Left colon (tissue), 2 donors: ENCODE data around the gene NFKB1. TPM values are rescaled to one million over a fixed set of nuclear protein-coding genes. Genes with fewer than 3 reads are reported as not detected.
"Not testable (repeated sequence)": the region's sequence is repeated elsewhere in the genome, so short reads cannot be mapped to it uniquely, and the experiment has no call there.

Experiments used
- ATAC-seq: fragments of 200-7000 bp; cut with Tn5 transposase; one replicate; pipeline ENCODE4 v1.9.1; 2020; ENCODE audit warnings: mild to moderate bottlenecking, moderate library complexity
- DNase-seq, 2 donors: peaks; one replicate each; pipeline ENCODE4 v3.0.0-alpha.2; 2020
- intact Hi-C, 2 donors: fragments of 100-400 bp; cut with DNase I in 1 of 2; cut with micrococcal nuclease in 1 of 2; formaldehyde crosslinking; loops; one replicate each; pipeline versions ENCODE4 v1.11.2 to v1.14.0; 2022; cut with DNase I, micrococcal nuclease
- long read RNA-seq: library from polyadenylated mRNA; unstranded; transcript quantifications from one replicate; pipeline ENCODE4 v2.0.0, GENCODE V29; 2021
- total RNA-seq, 2 donors: library from RNA; stranded (reverse); fragmentation: NEBNext Ultra II Directional; extraction: Animal tissue kit (Norgen Biotek cat#: 25700); gene quantifications; one replicate each; pipeline ENCODE4 v1.2.1, GENCODE V29; 2021
- donor health status: DM: no; HTN: no; CAD: no.
- donor health status: DM: yes; HTN: yes; CAD: no.

The NFKB1 gene, protein sequence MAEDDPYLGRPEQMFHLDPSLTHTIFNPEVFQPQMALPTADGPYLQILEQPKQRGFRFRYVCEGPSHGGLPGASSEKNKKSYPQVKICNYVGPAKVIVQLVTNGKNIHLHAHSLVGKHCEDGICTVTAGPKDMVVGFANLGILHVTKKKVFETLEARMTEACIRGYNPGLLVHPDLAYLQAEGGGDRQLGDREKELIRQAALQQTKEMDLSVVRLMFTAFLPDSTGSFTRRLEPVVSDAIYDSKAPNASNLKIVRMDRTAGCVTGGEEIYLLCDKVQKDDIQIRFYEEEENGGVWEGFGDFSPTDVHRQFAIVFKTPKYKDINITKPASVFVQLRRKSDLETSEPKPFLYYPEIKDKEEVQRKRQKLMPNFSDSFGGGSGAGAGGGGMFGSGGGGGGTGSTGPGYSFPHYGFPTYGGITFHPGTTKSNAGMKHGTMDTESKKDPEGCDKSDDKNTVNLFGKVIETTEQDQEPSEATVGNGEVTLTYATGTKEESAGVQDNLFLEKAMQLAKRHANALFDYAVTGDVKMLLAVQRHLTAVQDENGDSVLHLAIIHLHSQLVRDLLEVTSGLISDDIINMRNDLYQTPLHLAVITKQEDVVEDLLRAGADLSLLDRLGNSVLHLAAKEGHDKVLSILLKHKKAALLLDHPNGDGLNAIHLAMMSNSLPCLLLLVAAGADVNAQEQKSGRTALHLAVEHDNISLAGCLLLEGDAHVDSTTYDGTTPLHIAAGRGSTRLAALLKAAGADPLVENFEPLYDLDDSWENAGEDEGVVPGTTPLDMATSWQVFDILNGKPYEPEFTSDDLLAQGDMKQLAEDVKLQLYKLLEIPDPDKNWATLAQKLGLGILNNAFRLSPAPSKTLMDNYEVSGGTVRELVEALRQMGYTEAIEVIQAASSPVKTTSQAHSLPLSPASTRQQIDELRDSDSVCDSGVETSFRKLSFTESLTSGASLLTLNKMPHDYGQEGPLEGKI
- total RNA-seq = 10 to 100 TPM; 45.3 to 49.8 TPM
- long read RNA-seq, full-length matches to known transcripts = 32 of 59 reads
- long read RNA-seq, partial matches to known transcripts = 17 of 59 reads
- long read RNA-seq, other reads (novel, unspliced or antisense) = 10 of 59 reads

DNA sequence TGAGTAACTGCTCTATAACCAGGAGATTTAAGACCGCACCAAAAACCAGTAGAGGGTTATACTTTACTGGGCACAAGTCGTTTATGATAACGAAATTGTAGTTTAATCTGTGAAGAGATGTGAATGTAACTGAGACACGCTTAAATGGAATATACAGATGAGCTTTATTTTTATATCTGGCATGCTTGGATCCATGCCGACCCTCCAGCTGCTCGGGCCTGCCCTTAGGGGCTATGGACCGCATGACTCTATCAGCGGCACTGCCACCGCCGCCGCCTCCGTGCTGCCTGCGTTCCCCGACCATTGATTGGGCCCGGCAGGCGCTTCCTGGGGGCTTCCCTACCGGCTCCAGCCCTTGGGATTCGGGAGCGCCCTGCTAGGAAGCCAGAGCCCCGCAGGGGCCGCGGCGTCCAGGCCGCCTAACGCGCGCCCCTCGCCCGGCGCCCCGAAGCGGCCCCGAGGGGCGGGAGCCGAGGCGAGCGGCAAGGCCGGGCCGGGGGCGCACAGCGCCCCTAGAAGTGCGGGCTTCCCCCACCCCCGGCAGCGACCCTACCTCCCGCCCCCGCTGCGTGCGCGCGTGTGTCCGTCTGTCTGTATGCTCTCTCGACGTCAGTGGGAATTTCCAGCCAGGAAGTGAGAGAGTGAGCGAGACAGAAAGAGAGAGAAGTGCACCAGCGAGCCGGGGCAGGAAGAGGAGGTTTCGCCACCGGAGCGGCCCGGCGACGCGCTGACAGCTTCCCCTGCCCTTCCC, at the start of gene NFKB1:
Gene NFKB1 (plus strand): TSS at position 664 of the 751 bp plus-strand sequence. CDS start 24,160 bp downstream, outside the sequence.
- ATAC-seq = peak; percentile 45
- DNase-seq = peak; percentile 60 to 73
- intact Hi-C loops = no loop called here

DNA sequence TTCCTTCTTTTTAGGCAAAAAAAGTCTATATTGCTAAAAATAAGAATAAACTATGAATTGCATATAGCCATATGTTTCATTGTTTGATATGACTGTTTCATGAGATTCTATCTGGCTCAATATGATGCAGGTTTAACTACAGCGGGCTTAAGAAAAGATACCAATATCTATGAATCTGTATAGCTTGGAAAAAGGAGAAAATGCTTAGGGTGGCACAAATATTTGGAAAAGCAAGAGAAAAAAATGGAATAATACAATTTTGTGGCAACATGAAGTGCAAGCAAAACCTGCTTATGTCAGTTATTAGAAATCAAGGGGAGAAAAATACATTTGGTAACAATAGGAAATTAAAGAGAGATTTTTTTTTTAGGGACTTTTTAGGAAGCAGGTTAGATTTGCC, 48.3 kb upstream of the NFKB1 start:
- ATAC-seq = no peak
- intact Hi-C loops = loop anchor here in 1 of 2 donors (10.0 kb wide), 1 partner anchor 162 kb away; no protein-coding TSS in a partner anchor
- no peak for DNase-seq

DNA sequence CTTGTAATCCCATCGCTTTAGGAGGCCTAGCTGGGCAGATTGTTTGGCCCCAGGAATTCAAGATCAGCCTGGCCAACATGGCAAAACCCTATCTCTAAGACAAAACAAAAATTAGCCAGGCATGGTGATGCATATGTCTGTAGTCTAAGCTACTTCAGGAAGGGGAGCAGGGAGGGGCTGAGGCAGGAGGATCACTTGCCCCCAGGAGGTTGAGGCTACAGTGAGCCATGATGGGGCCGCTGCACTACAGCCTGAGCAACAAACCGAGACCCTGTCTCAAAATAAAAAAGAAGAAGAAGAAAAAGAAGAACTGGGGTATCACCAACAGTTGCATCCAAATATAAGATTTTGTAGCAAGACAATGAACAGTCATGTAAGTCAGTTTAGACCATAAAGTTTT, 47.3 kb upstream of the NFKB1 start:
- DNase-seq (no peak), ATAC-seq (no peak)
- intact Hi-C loops = loop anchor here in 1 of 2 donors (10.0 kb wide), 1 partner anchor 161 kb away; no protein-coding TSS in a partner anchor

DNA sequence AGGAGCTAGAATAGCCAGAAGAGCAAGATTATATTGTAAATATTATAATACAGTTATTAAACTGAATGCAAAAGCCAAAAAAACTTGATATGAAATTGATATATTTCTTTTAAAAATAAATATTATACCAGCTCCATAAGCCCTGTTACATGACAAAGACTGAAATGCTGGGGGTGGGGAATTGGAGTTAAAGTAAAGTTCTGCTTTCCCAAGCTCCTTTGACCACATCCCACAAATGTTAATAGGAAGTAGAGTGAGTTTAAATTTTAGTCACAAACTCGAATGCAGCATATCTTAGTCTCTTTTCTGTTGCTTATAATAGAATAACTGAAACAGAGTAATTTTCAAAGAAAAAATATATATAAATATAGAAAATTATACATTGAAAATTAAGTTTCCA, 46.9 kb upstream of the NFKB1 start:
- no peak for DNase-seq
- no peak for ATAC-seq
- intact Hi-C loops = loop anchor here in 1 of 2 donors (10.0 kb wide), 1 partner anchor 161 kb away; no protein-coding TSS in a partner anchor

DNA sequence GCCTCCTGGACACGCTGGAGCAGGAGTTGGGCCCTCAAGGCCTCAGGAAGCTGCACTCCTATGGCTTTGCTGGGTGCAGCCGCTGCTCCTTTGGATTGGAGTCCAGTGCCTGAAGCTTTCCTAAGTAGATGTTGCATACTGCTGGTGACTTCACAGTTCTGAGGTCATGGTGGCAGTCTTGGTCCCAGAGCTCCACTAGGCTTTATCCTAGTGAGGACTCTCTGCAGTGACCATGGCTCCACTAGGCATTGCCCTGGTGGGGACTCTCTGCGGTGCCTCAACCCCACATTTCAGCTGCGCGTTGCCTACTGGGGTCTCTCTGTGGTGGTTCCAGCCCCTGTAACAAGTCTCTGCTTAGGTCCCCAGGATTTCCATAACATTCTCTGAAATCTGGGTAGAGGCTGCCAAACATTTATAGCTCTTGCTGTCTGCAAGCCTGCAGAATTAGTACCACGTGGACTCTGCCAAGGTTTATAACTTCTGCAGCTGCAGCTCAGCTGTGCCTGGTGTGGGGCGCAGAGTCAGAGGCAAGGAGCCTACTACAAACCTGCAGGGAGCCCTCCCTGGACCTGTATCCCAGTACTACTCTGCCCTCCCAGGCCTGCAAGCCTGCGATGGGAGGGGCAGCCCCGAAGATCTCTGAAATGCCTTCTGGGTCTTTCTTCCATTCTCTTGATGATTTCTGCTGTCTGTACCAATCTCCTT, 46.0 kb upstream of the NFKB1 start:
- ATAC-seq (peak; percentile 93), DNase-seq (peak; percentile 47 to 55)
- intact Hi-C loops = loop anchor here in 1 of 2 donors (10.0 kb wide), 1 partner anchor 160 kb away; no protein-coding TSS in a partner anchor

DNA sequence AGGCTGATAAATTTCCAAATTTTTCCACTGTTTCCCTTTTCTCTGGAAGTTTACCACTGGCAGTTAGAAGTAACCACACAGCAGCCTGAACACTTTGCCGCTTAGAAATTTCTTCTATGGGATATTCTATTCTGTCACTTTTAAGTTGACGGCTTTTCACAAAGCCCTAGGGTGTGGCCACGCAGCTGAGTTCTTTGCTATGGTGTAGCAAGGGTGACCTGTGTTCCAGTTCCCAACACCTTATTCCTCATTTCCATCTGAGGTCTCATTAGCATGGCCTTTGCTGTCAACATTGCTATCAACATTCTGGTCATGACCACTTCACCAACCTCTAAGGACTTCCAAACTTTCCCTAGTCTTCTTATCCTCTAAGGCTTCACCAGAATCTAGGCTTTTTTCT, 45.4 kb upstream of the NFKB1 start:
- DNase-seq = peak in 1 of 2 donors; percentile 22
- ATAC-seq = peak; percentile 81
- intact Hi-C loops = loop anchor here in 1 of 2 donors (10.0 kb wide), 1 partner anchor 159 kb away; no protein-coding TSS in a partner anchor

DNA sequence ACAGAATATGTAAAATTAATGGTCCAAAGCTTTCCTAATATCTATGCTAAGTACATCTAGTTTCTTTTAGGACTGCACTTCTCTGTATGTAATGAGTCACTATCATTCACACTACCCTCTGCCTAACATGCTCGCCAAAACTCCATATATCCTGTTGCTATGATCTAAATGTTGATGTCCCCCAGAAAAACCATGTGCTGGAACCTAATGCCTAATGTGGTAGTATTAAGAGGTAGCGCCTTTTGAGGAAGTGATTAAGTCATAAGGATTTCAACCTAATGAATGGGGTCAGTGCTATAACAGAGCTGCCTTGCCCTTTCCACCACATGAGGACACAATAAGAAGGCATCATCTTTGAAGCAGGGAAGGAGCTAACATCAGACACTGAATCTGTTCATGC, 34.9 kb upstream of the NFKB1 start:
- DNase-seq (no peak), ATAC-seq (no peak)
- intact Hi-C loops = no loop called here

DNA sequence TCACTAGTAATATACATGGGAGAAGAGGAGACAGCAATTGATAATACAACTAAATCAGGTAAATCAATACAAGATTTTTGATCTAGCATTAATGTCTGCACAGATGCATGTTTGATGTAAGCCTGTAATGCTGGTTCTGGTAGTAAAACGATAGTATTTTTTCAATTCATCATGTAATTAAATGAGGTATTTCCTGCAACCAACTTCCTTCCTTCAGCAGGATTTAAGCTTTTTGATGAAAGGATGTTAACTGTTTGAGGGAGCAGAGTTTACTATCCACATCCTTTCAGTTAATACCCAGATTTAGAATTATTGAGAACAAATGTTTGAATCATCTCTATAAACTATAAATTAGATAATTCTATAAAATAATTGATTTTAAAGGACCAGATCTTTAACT, 31.4 kb upstream of the NFKB1 start:
- intact Hi-C loops = no loop called here
- ATAC-seq (no peak), DNase-seq (no peak)

DNA sequence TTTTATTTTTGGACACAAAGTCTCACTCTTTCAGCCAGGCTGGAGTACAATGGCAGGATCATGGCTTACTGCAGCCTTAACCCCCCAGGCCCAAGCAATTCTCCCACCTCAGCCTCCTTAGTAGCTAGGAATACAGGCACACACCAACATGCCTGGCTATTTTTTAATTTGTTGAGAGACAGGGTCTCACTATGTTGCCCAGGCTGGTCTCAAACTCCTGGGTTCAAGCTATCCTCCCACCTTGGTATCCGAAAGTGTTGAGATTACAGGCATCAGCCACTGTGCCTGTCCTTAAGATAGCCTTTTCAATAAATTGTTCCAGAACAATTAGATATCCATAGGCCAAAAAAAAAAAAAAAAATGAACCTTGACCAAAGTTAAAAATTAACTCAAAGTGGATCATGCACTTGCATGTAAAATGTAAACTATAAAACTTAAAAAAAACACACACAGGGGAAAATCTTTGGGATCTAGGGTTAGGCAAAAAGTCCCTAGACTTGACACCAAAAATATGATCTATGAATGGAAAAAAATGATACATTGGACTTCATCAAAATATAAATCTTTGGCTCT, 28.6 kb upstream of the NFKB1 start:
- DNase-seq = no peak
- intact Hi-C loops = no loop called here
- ATAC-seq = peak; percentile 84

DNA sequence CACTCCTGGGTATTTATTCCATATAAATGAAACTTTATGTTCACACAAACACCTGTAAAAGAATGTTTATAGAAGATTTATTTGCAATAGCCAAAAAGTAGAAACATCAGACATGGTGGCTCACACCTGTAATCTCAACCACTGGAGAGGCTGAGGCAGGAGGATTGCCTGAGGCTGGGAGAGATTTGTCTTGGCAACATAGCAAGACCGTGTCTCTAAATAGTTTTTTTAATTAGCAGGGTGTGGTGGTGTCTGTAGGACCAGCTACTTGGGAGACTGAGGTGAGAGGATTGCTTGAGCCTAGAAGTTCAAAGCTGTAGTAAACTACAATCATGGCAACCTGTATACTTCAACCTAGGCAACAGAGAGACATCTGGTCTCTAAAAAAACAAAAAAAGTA, 27.7 kb upstream of the NFKB1 start:
- DNase-seq (no peak), ATAC-seq (peak; percentile 45)
- intact Hi-C loops = no loop called here

DNA sequence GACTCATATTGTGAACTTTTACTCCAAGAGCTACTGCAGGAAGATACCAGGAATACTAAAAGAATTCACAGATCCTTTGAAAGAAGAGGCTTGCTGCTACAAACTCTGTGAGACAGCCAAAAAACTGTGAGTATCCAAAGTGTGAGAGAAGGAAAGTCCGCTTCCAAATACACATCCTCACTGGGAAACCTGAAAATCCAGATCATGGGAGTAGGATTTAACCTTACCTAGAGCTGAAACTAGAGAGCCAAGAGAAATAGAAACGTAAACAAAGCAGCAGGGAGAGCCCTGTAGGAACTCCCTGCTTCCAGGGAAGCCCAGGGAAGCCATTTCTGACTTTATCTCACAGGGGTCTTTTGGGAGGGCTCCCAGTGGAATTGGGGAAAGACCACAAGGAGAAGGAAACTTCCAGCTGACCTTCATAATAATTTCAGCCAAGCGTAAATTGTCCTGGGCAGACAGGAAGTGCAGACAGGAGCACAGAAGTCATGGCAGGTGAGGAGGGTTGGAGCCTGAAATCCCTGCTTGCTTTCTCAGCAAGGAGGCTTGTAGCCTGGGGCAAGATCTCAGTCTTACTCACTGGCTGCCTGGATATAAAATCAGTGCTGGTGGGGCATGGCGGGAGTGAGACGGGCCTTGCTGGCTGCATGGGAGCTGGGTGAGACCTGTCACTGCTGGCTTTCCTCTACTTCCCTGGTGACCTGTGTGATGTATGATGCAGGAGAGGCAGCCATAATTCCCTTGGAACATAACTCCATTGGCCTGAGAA, 26.2 kb upstream of the NFKB1 start:
- DNase-seq (no peak), ATAC-seq (peak; percentile 31)
- intact Hi-C loops = no loop called here

DNA sequence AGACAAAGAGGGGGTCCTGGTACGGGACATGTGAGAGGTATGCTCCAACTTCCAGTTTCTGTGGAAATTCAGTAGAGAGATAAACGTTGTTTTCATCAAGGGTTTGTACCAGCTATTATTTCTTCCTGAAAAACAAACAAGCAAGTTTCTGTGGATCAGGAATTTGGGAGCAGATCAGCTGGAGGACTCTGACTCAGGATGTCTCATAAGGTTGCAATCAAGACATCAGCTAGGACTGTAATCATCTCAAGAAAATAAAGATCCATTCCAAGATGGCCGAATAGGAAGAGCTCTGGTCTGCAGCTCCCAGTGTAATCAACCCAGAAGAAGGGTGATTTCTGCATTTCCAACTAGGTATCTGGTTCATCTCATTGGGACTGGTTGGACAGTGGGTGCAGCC, 23.5 kb upstream of the NFKB1 start:
- intact Hi-C loops = no loop called here
- no peak for ATAC-seq
- DNase-seq = no peak

DNA sequence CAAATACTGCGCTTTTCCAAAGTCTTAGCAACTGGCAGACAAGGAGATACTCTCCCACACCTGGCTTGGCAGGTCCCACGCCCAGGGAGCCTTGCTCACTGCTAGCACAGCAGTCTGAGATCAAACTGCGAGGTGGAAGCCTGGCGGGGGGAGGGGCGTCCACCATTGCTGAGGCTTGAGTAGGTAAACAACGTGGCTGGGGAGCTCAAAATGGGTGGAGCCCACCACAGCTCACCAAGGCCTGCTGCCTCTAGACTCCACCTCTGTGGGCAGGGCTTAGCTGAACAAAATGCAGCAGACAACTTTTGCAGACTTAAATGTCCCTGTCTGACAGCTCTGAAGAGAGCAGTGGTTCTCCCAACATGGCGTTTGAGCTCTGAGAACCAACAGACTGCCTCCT, 23.0 kb upstream of the NFKB1 start:
- no peak for DNase-seq
- ATAC-seq = no peak
- intact Hi-C loops = no loop called here

DNA sequence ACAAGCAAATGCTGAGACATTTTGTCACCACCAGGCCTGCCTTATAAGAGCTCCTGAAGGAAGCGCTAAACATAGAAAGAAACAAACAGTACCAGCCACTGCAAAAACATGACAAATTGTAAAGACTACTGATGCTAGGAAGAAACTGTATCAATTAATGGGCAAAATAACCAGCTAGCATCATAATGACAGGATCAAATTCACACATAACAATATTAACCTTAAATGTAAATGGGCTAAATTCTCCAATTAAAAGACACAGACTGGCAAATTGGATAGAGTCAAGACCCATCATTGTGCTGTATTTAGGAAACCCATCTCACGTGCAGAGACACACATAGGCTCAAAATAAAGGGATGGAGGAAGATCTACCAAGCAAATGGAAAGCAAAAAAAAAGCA, 21.3 kb upstream of the NFKB1 start:
- DNase-seq, intact Hi-C loops, ATAC-seq: not testable (repeated sequence)

DNA sequence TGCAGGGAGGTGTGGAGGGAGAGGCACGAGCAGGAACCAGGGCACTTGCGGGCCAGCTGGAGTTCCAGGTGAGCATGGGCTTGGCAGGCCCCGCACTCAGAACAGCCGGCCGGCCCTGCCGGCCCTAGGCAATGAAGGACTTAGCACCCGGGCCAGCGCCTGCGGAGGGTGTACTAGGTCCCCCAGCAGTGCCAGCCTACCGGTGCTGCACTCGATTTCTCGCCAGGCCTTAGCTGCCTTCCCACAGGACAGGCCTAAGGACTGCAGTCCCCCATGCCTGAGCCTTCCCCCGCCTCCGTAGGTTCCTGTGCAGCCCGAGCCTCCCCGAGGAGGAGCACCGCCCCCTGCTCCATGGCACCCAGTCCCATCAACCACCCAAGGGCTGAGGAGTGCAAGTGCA, 18.0 kb upstream of the NFKB1 start:
- no peak for DNase-seq

DNA sequence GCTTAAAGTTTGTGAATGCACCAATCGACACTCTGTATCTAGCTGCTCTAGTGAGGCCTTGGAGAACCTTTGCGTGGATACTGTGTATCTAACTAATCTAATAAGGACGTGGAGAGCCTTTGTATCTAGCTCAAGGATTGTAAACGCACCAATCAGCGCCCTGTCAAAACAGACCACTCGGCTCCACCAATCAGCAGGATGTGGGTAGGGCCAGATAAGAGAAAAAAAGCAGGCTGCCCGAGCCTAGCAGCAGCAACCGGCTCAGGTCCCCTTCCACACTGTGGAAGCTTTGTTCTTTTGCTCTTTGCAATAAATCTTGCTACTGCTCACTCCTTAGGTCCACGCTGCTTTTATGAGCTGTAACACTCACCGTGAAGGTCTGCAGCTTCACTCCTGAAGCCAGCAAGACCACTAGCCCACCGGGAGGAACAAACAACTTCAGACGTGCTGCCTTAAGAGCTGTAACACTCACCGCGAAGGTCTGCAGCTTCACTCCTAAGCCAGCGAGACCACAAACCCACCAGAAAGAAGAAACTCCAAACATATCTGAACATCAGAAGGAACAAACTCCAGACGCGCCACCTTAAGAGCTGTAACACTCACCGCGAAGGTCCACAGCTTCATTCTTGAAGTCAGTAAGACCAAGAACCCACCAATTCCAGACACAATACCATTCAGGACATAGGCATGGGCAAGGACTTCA, 17.0 kb upstream of the NFKB1 start:
- ATAC-seq, intact Hi-C loops: not testable (repeated sequence)

More for the DNA sequence above, 18.0 kb upstream of the NFKB1 start:
- intact Hi-C loops = no loop called here
- ATAC-seq = no peak

More for the DNA sequence above, 17.0 kb upstream of the NFKB1 start:
- DNase-seq = not testable (repeated sequence)
